ENCODE results near the gene MXD1.
"Not testable (repeated sequence)": the region's sequence is repeated elsewhere in the genome, so short reads cannot be mapped to it uniquely, and the experiment has no call there.

Gene MXD1

GRCh38 chr2:69914950-69915945, at the start of gene MXD1:
MXD1 (plus strand) TSS chr2:69915109; CDS start chr2:69915331, 222 bp downstream.
- DNase-seq (ENCODE audit: low read depth), result no peak
- TF ChIP-seq CTCF (IDR thresholded peaks at IDR 0.05; ENCODE audit: low read depth, low read length, missing control alignments), result no peak
- peak within 1 kb of the TSS; percentile 73 for H3K4me3 ChIP-seq (ENCODE audit: low read depth, low read length)

DNA sequence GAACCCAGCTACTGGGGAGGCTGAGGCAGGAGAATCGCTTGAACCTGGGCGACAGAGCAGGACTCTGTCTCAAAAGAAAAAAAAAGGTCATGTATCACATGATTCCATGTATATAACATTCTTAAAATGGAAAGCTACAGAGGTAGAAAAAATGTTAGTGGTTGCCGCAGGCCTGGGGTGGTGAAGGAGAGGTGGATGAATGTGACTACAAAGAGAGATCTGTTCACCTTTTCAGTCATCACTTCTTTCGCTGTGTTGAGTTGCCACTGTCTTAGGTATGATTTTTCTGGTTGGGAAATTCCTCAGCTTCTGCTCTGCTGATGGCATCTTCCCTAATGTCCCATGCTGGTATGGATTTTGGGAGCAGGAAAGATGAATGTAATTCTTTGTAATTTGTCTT, 26.5 kb upstream of the MXD1 start:
- no peak overlapping the region for H3K4me3 ChIP-seq (ENCODE audit: low read depth, low read length)
- no peak for DNase-seq (ENCODE audit: low read depth)
- no peak for TF ChIP-seq CTCF (IDR thresholded peaks at IDR 0.05; ENCODE audit: low read depth, low read length, missing control alignments)

GRCh38 chr2:69889302-69889701, 25.6 kb upstream of the MXD1 start:
- H3K4me3 ChIP-seq (ENCODE audit: low read depth, low read length), result no peak overlapping the region
- TF ChIP-seq CTCF (IDR thresholded peaks at IDR 0.05; ENCODE audit: low read depth, low read length, missing control alignments), result no peak
- DNase-seq (ENCODE audit: low read depth), result no peak

- H3K4me3 ChIP-seq (ENCODE audit: low read depth, low read length), result no peak overlapping the region
- DNase-seq (ENCODE audit: low read depth), result no peak
- TF ChIP-seq CTCF (IDR thresholded peaks at IDR 0.05; ENCODE audit: low read depth, low read length, missing control alignments), result no peak
Observed at GRCh38 chr2:69890881-69891280, 24.0 kb upstream of the MXD1 start.

- not testable (repeated sequence) for DNase-seq (ENCODE audit: low read depth); H3K4me3 ChIP-seq (ENCODE audit: low read depth, low read length)
Observed at GRCh38 chr2:69892838-69893424, 22.0 kb upstream of the MXD1 start.

- no peak for TF ChIP-seq CTCF (IDR thresholded peaks at IDR 0.05; ENCODE audit: low read depth, low read length, missing control alignments)
- DNase-seq (ENCODE audit: low read depth), result no peak
- peak within 1 kb of the TSS; percentile 68 for H3K4me3 ChIP-seq (ENCODE audit: low read depth, low read length)
Observed at GRCh38 chr2:69893684-69894551, 21.0 kb upstream of the MXD1 start, which contains the start of gene SNRNP27. SNRNP27 (plus strand) TSS chr2:69893956; CDS start chr2:69893985, 29 bp downstream.

- peak overlapping the region; percentile 68 for H3K4me3 ChIP-seq (ENCODE audit: low read depth, low read length)
- not testable (repeated sequence) for DNase-seq (ENCODE audit: low read depth)
Observed at GRCh38 chr2:69894737-69895136, 20.2 kb upstream of the MXD1 start.
